HepG2 (cell line): ENCODE results near the gene VWA2. TPM values are rescaled to one million over a fixed set of nuclear protein-coding genes. Genes with fewer than 3 reads are reported as not detected.

Experiments used
- ATAC-seq: fragments of 200-7000 bp; cut with Tn5 transposase; 3 replicates; pipeline ENCODE4 v1.9.1; 2020; ENCODE audit warnings: mild to moderate bottlenecking, moderate library complexity
- BruUV-seq: library from RNA; stranded (reverse); fragments of 400-500 nt; replicated peaks from 2 replicates; lab custom pipeline; 2021; lab: Mats Ljungman, UMichigan
- CTCF ChIA-PET: fragments of 300-600 bp; formaldehyde crosslinking; extraction: SDS; loops from one replicate; lab custom pipeline; 2021; ENCODE audit warnings: low total read pairs, inconsistent platforms, low intra/inter-chr PET ratio; lab: Yijun Ruan, JAX
- POLR2A ChIA-PET: fragments of 350-600 bp; sonication (Branson Sonifier 250); formaldehyde crosslinking; loops from one replicate; lab custom pipeline; 2020; ENCODE audit warnings: antibody characterized with exemption, inconsistent platforms; lab: Yijun Ruan, JAX
- DNase-seq: peaks from one replicate; pipeline ENCODE4 v3.0.0-alpha.2; 2015; ENCODE audit warnings: low spot score
- FAIRE-seq: peaks from 3 replicates; lab custom pipeline; 2011; peaks lifted over from hg19 to GRCh38; lab: Jason Lieb, UNC
- H2AFZ ChIP-seq: one replicate; pipeline ENCODE4 v1.6.1; 2011; ENCODE audit warnings: low read length, inconsistent platforms
- H3K27ac ChIP-seq: fragments of 300-600 bp; 3 replicates; pipeline ENCODE4 v1.8.0; 2011; ENCODE audit warnings: mixed run types, mild to moderate bottlenecking, mixed read lengths, low read length, inconsistent platforms; ENCODE audit not compliant: insufficient read depth; ENCODE audit errors: extremely low read length
- H3K27me3 ChIP-seq, 2 experiments: fragments of 200-600 bp in 1 of 2; 2 replicates in 1 of 2; 3 replicates in 1 of 2; pipeline versions ENCODE4 v1.6.0 to v1.8.0; 2011; ENCODE audit warnings: low read length in 2 of 2, mild to moderate bottlenecking in 2 of 2, moderate library complexity in 2 of 2, inconsistent platforms in 1 of 2; ENCODE audit not compliant: insufficient read depth in 2 of 2, control insufficient read depth in 1 of 2
- H3K36me3 ChIP-seq, 2 experiments: fragments of 200-600 bp in 1 of 2; replicated peaks in 1 of 2; 2 replicates in 1 of 2; 3 replicates in 1 of 2; pipeline versions ENCODE4 v1.5.1 to v1.8.0; 2011; ENCODE audit warnings: low read length in 2 of 2, inconsistent platforms in 1 of 2; ENCODE audit not compliant: insufficient read depth in 2 of 2, control insufficient read depth in 1 of 2
- H3K4me1 ChIP-seq: 2 replicates; pipeline ENCODE4 v1.5.1; 2012; ENCODE audit warnings: low read length, inconsistent platforms; ENCODE audit not compliant: insufficient read depth
- H3K4me2 ChIP-seq: 2 replicates; pipeline ENCODE4 v1.6.0; 2011; ENCODE audit warnings: low read depth, low read length, inconsistent platforms
- H3K4me3 ChIP-seq, 3 experiments: fragments of 200-600 bp in 1 of 3; sonication (generic), shearing (Covaris generic) in 1 of 3; replicated peaks in 1 of 3; 2 replicates each; pipeline ENCODE4 v1.5.1; 2011 to 2016; ENCODE audit warnings: low read length in 3 of 3, inconsistent platforms in 2 of 3, low read depth in 2 of 3, mild to moderate bottlenecking in 2 of 3, control low read depth in 1 of 3, mixed read lengths in 1 of 3; ENCODE audit not compliant: insufficient read depth in 1 of 3
- H3K79me2 ChIP-seq: one replicate; pipeline ENCODE4 v1.6.1; 2011; ENCODE audit warnings: low read length, inconsistent platforms; ENCODE audit not compliant: insufficient read depth
- H3K9ac ChIP-seq: 2 replicates; pipeline ENCODE4 v1.6.0; 2011; ENCODE audit warnings: mild to moderate bottlenecking, low read depth, low read length, inconsistent platforms; ENCODE audit not compliant: insufficient read depth
- H3K9me3 ChIP-seq: 2 replicates; pipeline ENCODE4 v1.5.1; 2012; ENCODE audit warnings: mild to moderate bottlenecking, low read length
- H4K20me1 ChIP-seq: 2 replicates; pipeline ENCODE4 v1.6.0; 2011; ENCODE audit warnings: inconsistent platforms, mild to moderate bottlenecking, low read length, moderate library complexity; ENCODE audit not compliant: insufficient read depth
- ATF4 ChIP-seq, 2 experiments: fragments of 450-650 bp in 1 of 2; sonication (generic) in 1 of 2; formaldehyde crosslinking; IDR thresholded peaks; 2 replicates each; pipeline versions ENCODE4 v1.5.0 to v1.8.0; 2020 to 2022; ENCODE audit warnings: mild to moderate bottlenecking in 1 of 2, missing genetic modification reagents in 1 of 2
- FIP1L1 ChIP-seq: fragments of 200-400 bp; formaldehyde crosslinking; IDR thresholded peaks from 2 replicates; pipeline ENCODE4 v1.6.1; 2018; ENCODE audit warnings: low read depth, mild to moderate bottlenecking, low read length, moderate library complexity, borderline replicate concordance; ENCODE audit not compliant: insufficient read depth
- MTA1 ChIP-seq: sonication (generic); formaldehyde crosslinking; IDR thresholded peaks from 2 replicates; pipeline ENCODE4 v1.4.0; 2020; ENCODE audit warnings: missing genetic modification reagents, mild to moderate bottlenecking, borderline replicate concordance
- TBP ChIP-seq: sonication (generic); formaldehyde crosslinking; IDR thresholded peaks from 2 replicates; pipeline ENCODE4 v1.5.0; 2020; ENCODE audit warnings: missing genetic modification reagents
- U2AF2 ChIP-seq: fragments of 200-400 bp; formaldehyde crosslinking; IDR thresholded peaks from 2 replicates; pipeline ENCODE4 v1.6.1; 2017; ENCODE audit warnings: low read depth, mild to moderate bottlenecking, low read length
- ZBTB37 ChIP-seq: sonication (generic); formaldehyde crosslinking; IDR thresholded peaks from 2 replicates; pipeline ENCODE4 v1.4.0; 2020; ENCODE audit warnings: mild to moderate bottlenecking, missing genetic modification reagents
- ZBTB39 ChIP-seq: sonication (generic); formaldehyde crosslinking; IDR thresholded peaks from 2 replicates; pipeline ENCODE4 v1.5.0; 2020; ENCODE audit warnings: missing genetic modification reagents
- ZMAT3 ChIP-seq: sonication (generic); formaldehyde crosslinking; conservative IDR thresholded peaks from 2 replicates; pipeline ENCODE4 v1.7.0; 2021; ENCODE audit warnings: missing genetic modification reagents
- ZNF343 ChIP-seq: sonication (generic); formaldehyde crosslinking; IDR thresholded peaks from 2 replicates; pipeline ENCODE4 v1.4.0; 2020; ENCODE audit warnings: mild to moderate bottlenecking, missing genetic modification reagents
- ZNF510 ChIP-seq: sonication (generic); formaldehyde crosslinking; IDR thresholded peaks from 2 replicates; pipeline ENCODE4 v1.4.0; 2020; ENCODE audit warnings: low read depth, mild to moderate bottlenecking, missing genetic modification reagents
- ZNF605 ChIP-seq: sonication (generic); formaldehyde crosslinking; IDR thresholded peaks from 2 replicates; pipeline ENCODE4 v1.8.0; 2022; ENCODE audit warnings: mild to moderate bottlenecking, missing genetic modification reagents
- ZNF792 ChIP-seq: IDR thresholded peaks from 2 replicates; pipeline ENCODE4 v1.6.1; 2016
- ZNF841 ChIP-seq: sonication (generic); formaldehyde crosslinking; IDR thresholded peaks from 2 replicates; pipeline ENCODE4 v1.8.1; 2023; ENCODE audit warnings: missing genetic modification reagents, borderline replicate concordance
- WGBS: methylation state at CpG from one replicate; pipeline ENCODE4 v1.1.6; 2017; ENCODE audit warnings: low lambda C conversion rate; 5-methylcytosine and 5-hydroxymethylcytosine counted together
- in situ Hi-C: cut with HindIII; loops from 2 replicates; pipeline ENCODE4 v1.10.0; 2017; ENCODE audit warnings: low pct_unique_long_range_greater_than_20kb; ENCODE audit not compliant: extremely low pct_ligation_motif_present
- intact Hi-C: fragments of 100-400 bp; cut with micrococcal nuclease; formaldehyde crosslinking; loops from one replicate; pipeline ENCODE4 v1.10.0; 2022; ENCODE audit not compliant: unreplicated experiment
- polyA plus RNA-seq, 8 experiments: library from polyadenylated mRNA; depleted of rRNA in 3 of 8; stranded (reverse) in 7 of 8; unstranded in 1 of 8; fragments of >200 nt; fragmentation: Illumina TruSeq in 4 of 8; extraction: Trizol in 4 of 8; gene quantifications; 2 replicates each; pipeline versions ENCODE4 v1.2.1 to v1.2.3, GENCODE V29; 2011 to 2016; ENCODE audit warnings: low read depth in 4 of 8, missing spikeins in 1 of 8, mixed read lengths in 1 of 8; ENCODE audit not compliant: insufficient read depth in 1 of 8
- total RNA-seq, 5 experiments: library from RNA; depleted of rRNA; stranded (reverse); fragments of >200 nt; fragmentation: Illumina TruSeq; extraction: Trizol; gene quantifications; 2 replicates each; pipeline ENCODE4 v1.2.3, GENCODE V29; 2016; ENCODE audit warnings: low read depth in 1 of 5

The VWA2 gene
- total and polyA plus RNA-seq, 2 of the 13 experiments (the other 11 are each of a cell fraction or from before 2014, with no cell fraction given): not detected

GRCh38 chr10:114286921-114287320 is 47.9 kb downstream of the VWA2 start:
- no peaks in the 10 kb centered on the region for H3K9me3 ChIP-seq
- no peaks in the 10 kb centered on the region for H3K36me3 ChIP-seq
- H3K9ac ChIP-seq: no peak overlapping the region
- intact Hi-C loops: no loop called here
- DNase-seq (no peak), FAIRE-seq (no peak), ATAC-seq (no peak)
- no peak overlapping the region for H3K4me2 ChIP-seq
- ChIA-PET POLR2A (no interaction called here), CTCF (no interaction called here)
- no peaks in the 10 kb centered on the region for H4K20me1 ChIP-seq
- in situ Hi-C loops: no loop called here
- TF ChIP-seq ZNF605 (CRISPR knock-in tag) (no peak), MTA1 (CRISPR knock-in tag) (no peak), FIP1L1 (no peak), TBP (CRISPR knock-in tag) (no peak), ZBTB39 (CRISPR knock-in tag) (no peak), ZMAT3 (CRISPR knock-in tag) (no peak), ZNF792 (CRISPR knock-in tag) (no peak), ZBTB37 (CRISPR knock-in tag) (no peak), U2AF2 (no peak), ZNF841 (no peak), ATF4 (CRISPR knock-in tag; IDR thresholded peaks at IDR 0.05) (no peak), ZNF343 (CRISPR knock-in tag) (no peak), ZNF510 (no peak)
- 35% methylated on average over 8 of the region's 8 CpGs for WGBS
- H3K27me3 ChIP-seq: peaks cover 1 to 32% of the 10 kb centered on the region in 2 experiments; a peak in 4 of 5 replicates
- H3K79me2 ChIP-seq: no peaks in the 10 kb centered on the region
- H3K27ac ChIP-seq: no peak overlapping the region
- no peak overlapping the region for H2AFZ ChIP-seq
- BruUV-seq: no TSS peak
- H3K4me1 ChIP-seq: no peaks in the 10 kb centered on the region
- H3K4me3 ChIP-seq: no peak overlapping the region
